Measurements from ENCODE around the gene TMEM72. TPM values are rescaled to one million over a fixed set of nuclear protein-coding genes. Genes with fewer than 3 reads are reported as not detected.

TMEM72 gene
- total and polyA plus RNA-seq, 2 of the 13 experiments (the other 11 are each of a cell fraction or from before 2014, with no cell fraction given), result 0.04 TPM; not detected in 1

DNA sequence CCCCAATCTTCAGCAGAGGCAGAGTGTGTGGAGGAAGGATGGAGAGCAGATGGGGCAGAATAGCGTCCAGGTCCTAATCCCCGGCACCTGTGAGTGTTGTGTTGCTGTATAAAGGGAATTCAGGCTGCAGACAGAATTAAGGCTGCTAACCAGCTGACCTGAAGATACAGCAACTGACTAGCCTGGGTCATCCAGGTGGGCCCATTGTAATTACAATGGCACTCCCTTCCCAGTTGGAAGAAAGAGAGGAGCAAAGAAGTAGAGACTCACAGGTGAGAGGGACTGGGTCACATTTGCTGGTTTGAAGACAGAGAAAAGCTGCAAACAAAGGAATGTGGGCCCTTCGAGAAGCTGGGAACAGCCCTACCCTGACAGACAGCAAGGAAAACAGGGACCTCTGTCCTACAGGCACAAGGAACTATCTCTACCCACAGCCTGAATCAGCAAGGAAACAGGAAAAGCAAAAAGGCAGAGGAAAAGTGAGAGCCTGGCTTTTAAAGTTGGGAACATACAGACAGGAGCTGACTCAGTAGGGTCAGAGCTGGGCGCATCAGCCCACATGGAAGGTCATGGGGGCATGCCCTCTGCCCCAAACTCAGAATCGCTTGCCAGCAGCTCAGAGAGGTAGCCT lies 11.6 kb upstream of the TMEM72 start (continued):
- TF ChIP-seq, protein P1, sequence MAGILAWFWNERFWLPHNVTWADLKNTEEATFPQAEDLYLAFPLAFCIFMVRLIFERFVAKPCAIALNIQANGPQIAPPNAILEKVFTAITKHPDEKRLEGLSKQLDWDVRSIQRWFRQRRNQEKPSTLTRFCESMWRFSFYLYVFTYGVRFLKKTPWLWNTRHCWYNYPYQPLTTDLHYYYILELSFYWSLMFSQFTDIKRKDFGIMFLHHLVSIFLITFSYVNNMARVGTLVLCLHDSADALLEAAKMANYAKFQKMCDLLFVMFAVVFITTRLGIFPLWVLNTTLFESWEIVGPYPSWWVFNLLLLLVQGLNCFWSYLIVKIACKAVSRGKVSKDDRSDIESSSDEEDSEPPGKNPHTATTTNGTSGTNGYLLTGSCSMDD (CRISPR knock-in tag; IDR thresholded peaks at IDR 0.05), result no peak

- TF ChIP-seq CREB1 (IDR thresholded peaks at IDR 0.05) (peak; percentile 67), CREB1 (CRISPR knock-in tag; IDR thresholded peaks at IDR 0.05) (no peak), ZFP36 (IDR thresholded peaks at IDR 0.05; ENCODE audit: borderline replicate concordance, low read depth, low read length, partially characterized antibody) (no peak), KDM3A (CRISPR knock-in tag; IDR thresholded peaks at IDR 0.05; ENCODE audit: low read depth) (no peak)
- H3K27ac ChIP-seq (ENCODE audit: extremely low read length, insufficient read depth, low read length), result no peak overlapping the region
- no peaks in the 10 kb centered on the region for H4K20me1 ChIP-seq (ENCODE audit: insufficient read depth, low read length)
- no peaks in the 10 kb centered on the region for H3K36me3 ChIP-seq (replicated peaks in 1 of 2; ENCODE audit: control insufficient read depth in 1 of 2, insufficient read depth in 2 of 2, low read length in 2 of 2)
- BruUV-seq (replicated peaks), result no TSS peak
- in situ Hi-C loops (cut with HindIII; ENCODE audit: extremely low pct_ligation_motif_present, low pct_unique_long_range_greater_than_20kb) (no loop called here), intact Hi-C loops (cut with micrococcal nuclease; ENCODE audit: unreplicated experiment) (loop anchor here (5.0 kb wide), 1 partner anchor 224 kb away; no protein-coding TSS in a partner anchor)
- WGBS (ENCODE audit: low lambda C conversion rate), result 0% methylated on average over 6 of the region's 9 CpGs
- FAIRE-seq, result no peak
- no peaks in the 10 kb centered on the region for H3K79me2 ChIP-seq (ENCODE audit: insufficient read depth, low read length)
- ChIA-PET CTCF (ENCODE audit: low intra/inter-chr PET ratio, low total read pairs) (no interaction called here), POLR2A (no interaction called here)
- no peaks in the 10 kb centered on the region for H3K9me3 ChIP-seq (ENCODE audit: low read length)
- no peak overlapping the region for H3K4me3 ChIP-seq (replicated peaks in 1 of 3; ENCODE audit: insufficient read depth in 1 of 3, low read depth in 2 of 3, low read length in 3 of 3)
- peaks cover 4% of the 10 kb centered on the region for H3K4me1 ChIP-seq (ENCODE audit: insufficient read depth, low read length)
- H3K4me2 ChIP-seq (ENCODE audit: low read depth, low read length), result no peak overlapping the region
- DNase-seq (ENCODE audit: low spot score), result no peak
- peak; percentile 25; the same call in 1 of the 3 replicates for ATAC-seq
- H3K9ac ChIP-seq (ENCODE audit: insufficient read depth, low read depth, low read length), result no peak overlapping the region
- H3K27me3 ChIP-seq (ENCODE audit: control insufficient read depth in 1 of 2, insufficient read depth in 2 of 2, low read length in 2 of 2), result peaks cover 6 to 36% of the 10 kb centered on the region in 2 experiments; a peak in 4 of 5 replicates
- no peak overlapping the region for H2AFZ ChIP-seq (ENCODE audit: low read length)
These were observed 8.1 kb upstream of the TMEM72 start for GRCh38 chr10:44902941-44903545.
